ENCODE data around the gene MS4A10.
"Not testable (repeated sequence)": the region's sequence is repeated elsewhere in the genome, so short reads cannot be mapped to it uniquely, and the experiment has no call there.

MS4A10 gene

GRCh38 chr11:60785136-60785535, at the start of gene MS4A10:
MS4A10 (plus strand) TSS chr11:60785333; CDS start chr11:60790336, 5,003 bp downstream.
- DNase-seq (ENCODE audit: low read depth): no peak

DNA sequence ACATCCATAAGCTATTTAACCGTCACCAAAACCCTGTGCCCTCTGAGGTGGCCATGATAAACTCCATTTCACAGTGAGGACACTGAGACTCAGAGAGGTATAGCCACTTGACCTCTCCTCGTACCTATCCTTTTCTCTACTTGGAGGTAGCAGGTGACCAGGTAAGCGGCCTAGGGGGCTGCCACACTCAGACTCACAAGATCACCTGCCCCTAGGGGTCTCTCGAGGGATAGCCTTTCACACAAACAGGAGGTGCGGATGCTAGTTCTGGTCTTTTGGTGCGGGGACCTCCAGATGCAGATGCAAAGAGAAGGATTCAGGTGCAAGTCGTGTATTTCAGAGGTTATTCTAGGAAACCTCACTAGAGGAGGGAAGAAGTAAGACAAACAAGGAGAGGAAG, 46.0 kb upstream of the MS4A10 start:
- DNase-seq (ENCODE audit: low read depth): no peak

- no peak for DNase-seq (ENCODE audit: low read depth)
Measured at GRCh38 chr11:60740573-60740972, 44.6 kb upstream of the MS4A10 start.

DNA sequence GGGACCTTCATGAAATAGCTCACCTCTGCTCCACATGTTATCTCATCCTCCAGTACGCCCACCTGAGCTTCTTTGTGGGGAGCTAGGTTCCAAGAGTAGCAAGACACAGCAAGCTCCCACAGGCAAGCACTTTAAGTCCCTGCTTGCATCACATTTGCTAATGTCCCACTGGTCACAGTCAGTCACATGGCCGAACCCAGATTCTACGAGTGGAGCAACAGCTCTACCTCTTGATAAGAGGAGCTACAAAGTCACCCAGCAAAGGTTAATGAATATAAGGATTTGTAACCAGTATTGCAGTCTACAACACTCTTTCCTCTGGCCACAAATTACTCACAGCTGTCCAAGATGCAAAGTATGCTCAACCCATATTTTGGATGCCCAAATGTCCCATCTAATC, 43.7 kb upstream of the MS4A10 start:
- no peak for DNase-seq (ENCODE audit: low read depth)

- no peak for DNase-seq (ENCODE audit: low read depth)
Measured at GRCh38 chr11:60743058-60743457, 42.1 kb upstream of the MS4A10 start.

- DNase-seq (ENCODE audit: low read depth): no peak
Measured at GRCh38 chr11:60744114-60744513, 41.0 kb upstream of the MS4A10 start.

GRCh38 chr11:60747359-60747873, 37.7 kb upstream of the MS4A10 start:
- no peak for DNase-seq (ENCODE audit: low read depth)

- no peak for DNase-seq (ENCODE audit: low read depth)
Measured at GRCh38 chr11:60748225-60748624, 36.9 kb upstream of the MS4A10 start.

DNA sequence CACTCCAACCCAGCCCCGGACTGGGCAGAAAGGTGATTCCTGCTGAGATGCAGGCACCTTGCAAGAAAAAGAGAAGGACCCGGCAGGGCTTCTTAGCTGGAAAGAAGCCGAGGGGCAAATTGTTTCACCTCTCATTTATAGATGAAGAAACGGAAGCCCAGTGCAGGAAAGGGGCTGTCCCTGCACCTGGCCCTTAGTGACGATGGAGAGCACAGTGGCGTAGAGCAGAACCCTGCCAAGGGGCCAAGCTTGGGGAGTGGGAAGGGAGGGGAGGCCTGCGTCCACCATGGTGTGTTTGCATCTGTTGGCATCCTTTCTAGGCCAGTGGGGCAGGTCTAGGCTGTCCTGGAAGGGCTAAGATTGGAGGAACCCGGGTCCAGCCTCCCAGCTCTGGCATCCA, 36.3 kb upstream of the MS4A10 start:
- no peak for DNase-seq (ENCODE audit: low read depth)

DNA sequence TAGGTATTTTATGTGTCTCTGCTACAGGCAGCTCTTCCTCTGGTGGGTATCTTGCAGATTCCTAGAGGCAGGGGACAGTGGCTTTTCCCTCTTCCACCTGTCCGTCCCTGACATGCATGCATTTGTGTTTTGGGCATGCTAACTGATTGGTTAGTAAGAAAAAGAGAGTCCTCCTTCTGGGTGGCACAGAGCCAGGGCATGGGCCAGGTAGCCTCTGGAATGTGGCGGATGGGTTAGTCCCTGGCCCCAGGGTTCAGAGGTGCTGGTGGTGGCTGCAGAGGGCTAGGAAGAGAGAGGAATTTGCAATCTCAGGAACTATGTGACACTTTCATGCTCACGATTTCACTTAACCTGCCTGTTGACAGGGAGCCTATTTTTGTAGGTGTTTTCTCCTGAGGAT, 34.2 kb upstream of the MS4A10 start:
- no peak for DNase-seq (ENCODE audit: low read depth)

GRCh38 chr11:60753309-60753708, 31.8 kb upstream of the MS4A10 start:
- DNase-seq (ENCODE audit: low read depth): no peak

- no peak for DNase-seq (ENCODE audit: low read depth)
Measured at GRCh38 chr11:60754887-60755286, 30.2 kb upstream of the MS4A10 start.

DNA sequence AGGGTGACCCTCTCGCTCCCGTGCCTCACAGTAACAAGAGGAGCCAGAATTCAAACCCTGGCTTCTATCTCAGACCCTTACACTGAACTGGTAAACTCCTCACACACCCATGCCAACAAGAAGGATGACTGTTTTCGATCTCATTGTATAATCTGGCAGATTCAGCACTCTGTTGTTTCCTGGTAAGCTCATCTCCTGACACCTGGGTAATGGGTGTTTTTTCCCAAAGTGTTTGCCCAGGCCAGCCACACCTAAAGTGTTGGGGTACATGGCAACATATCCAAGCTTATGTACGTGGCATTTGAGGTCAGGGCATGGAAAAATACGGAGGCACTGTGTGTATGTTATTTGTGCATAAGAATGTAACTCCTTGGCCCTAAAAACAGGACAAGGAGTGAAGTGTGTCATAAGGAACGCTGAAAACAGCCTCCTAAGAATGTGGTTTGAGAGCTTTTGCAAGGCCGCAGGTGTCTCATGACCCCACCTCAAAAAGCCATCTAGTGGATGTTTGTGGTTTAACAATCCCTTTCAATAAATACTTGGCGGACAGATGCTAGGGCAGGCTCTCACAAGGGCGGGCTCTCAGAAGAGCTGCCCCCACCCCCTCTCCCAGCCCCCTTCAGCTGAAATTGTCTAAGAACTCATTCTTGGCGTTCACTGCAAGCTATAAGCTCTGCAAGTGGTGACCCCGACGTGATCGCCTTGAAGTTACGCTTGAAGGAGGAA, 28.7 kb upstream of the MS4A10 start, which contains the start of gene MS4A15:
Gene MS4A15 (plus strand): TSS at position 561 of the 726 bp plus-strand sequence. CDS start 6,867 bp downstream, outside the sequence.
- DNase-seq (ENCODE audit: low read depth): no peak

GRCh38 chr11:60757231-60757800, 27.8 kb upstream of the MS4A10 start:
- DNase-seq (ENCODE audit: low read depth): no peak

DNA sequence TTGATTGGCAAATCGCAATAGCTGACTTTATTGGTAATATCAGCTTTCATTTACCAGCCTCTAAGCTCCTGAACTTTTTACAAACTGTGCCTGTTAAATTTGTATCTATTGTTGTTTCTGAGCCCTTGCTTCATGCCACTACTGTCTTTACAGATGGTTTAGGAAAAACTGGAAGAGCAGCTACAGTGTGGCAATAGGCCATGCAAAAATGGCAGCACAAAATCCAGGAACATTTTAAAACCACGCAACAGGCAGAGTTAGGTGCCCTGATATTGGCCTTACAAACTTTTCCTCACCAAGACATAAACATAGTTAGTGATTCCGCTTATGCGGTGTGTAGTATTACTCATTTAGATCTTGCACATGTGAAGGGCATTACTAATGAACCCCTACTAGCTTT, 26.5 kb upstream of the MS4A10 start:
- DNase-seq (ENCODE audit: low read depth): not testable (repeated sequence)

- DNase-seq (ENCODE audit: low read depth): not testable (repeated sequence)
Measured at GRCh38 chr11:60759438-60760225, 25.5 kb upstream of the MS4A10 start.

DNA sequence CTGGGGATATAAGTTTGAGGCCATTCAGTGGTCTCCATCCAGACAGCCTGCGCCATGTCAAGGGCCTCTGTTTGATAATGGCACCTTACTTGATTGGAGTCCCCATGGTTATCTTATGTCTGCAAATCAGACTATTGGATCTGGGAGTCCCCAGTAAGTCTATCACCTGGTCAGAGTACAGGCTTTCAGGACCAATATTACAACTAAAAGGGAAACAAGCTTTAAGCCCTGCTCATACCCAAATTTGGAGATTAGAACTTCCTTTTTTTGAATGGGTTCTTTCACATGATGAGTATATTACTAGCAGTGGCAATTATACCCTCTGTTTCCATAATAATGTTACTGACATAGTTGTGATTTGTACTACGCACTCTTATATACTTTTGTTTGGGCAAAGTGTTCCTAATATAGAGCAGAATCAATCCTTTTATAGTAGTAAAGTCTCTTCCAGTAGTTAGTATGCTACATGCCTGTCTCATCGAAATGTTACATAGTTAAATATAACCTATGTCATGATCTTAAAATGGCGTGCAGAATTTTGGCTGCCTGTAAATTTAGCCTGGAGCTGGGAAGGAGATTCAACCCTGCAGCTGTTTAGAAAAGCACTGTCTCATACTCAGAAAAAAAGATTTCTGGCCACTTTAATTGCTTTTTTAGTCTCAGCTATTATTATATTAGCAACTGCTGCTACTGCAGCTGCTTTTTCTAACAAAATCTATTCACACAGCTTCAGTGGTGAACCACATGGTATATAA, 23.5 kb upstream of the MS4A10 start:
- DNase-seq (ENCODE audit: low read depth): no peak

DNA sequence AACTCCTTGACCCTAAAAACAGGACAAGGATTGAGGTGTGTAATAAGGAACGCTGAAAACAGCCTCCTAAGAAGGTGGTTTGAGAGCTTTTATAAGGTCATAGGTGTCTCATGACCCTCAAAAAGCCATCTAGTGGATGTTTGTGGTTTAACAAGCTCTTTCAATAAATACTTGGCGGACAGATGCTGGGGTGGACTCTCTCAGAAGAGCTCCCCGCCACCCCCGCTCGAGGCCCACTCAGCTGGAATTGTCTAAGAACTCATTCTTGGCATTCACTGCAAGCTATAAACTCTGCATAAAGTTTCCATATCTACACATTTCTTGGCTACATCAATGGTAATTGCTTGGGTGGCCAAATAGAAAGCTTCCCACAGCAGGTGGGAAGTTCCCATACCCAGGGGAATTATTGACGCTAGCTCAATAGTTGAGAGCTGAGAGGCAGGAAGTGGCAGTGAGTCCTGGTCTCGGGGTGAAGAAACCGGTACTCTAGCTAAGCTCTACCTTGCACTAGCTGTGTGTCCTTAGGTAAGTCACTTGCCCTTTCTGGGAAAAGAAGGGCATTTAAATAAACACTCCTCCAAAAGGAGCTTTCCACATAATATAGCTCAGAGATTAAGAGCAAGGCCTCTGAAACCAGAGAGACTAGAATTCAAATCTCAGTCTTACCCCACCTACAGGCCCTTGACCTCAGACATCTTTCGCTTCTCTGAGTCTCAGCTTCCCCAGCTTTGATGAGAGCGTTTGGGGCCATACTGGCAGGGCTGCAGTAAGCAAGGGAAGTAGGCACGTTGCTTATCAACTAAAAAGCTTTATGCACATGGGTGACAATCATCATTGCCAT, 22.1 kb upstream of the MS4A10 start:
- no peak for DNase-seq (ENCODE audit: low read depth)

- DNase-seq (ENCODE audit: low read depth): no peak
Measured at GRCh38 chr11:60763692-60764369, 21.3 kb upstream of the MS4A10 start.

GRCh38 chr11:60764879-60765278, 20.3 kb upstream of the MS4A10 start:
- DNase-seq (ENCODE audit: low read depth): no peak

- no peak for DNase-seq (ENCODE audit: low read depth)
Measured at GRCh38 chr11:60765355-60765754, 19.8 kb upstream of the MS4A10 start.

Measured in stimulated activated CD8-positive, alpha-beta memory T cell treated with anti-CD3 and anti-CD28 coated beads, Interleukin-7, amount 100 ng/mL, for 24 hours (primary cell).